Measurements from ENCODE around the gene TSSK1B.

TSSK1B gene

GRCh38 chr5:113425909-113426308 lies 8.9 kb downstream of the TSSK1B start (continued):
- TF ChIP-seq CTCF (tag by site-specific recombination; IDR thresholded peaks at IDR 0.05) = no peak
- no peak for TF ChIP-seq OSR2 (tag by site-specific recombination; IDR thresholded peaks at IDR 0.05)
- no peak for TF ChIP-seq ZBTB10 (tag by site-specific recombination; IDR thresholded peaks at IDR 0.05)

GRCh38 chr5:113421693-113422092 lies 13.1 kb downstream of the TSSK1B start:
- Histone ChIP-seq H3K4me1 (ENCODE audit: control insufficient read depth, insufficient read depth, low read length) (no peaks in the 10 kb centered on the region), H3K4me3 (ENCODE audit: low read depth, low read length) (no peak overlapping the region), H3K27ac (ENCODE audit: extremely low read depth, low read depth, low read length) (no peak overlapping the region), H3K9me3 (ENCODE audit: control insufficient read depth, insufficient read depth, low read depth, low read length) (no peaks in the 10 kb centered on the region), H3K36me3 (ENCODE audit: control insufficient read depth in 2 of 2, insufficient read depth in 1 of 2, low read length in 2 of 2) (no peaks in the 10 kb centered on the region)
- TF ChIP-seq ZFP37 (tag by site-specific recombination; IDR thresholded peaks at IDR 0.05) = no peak
- TF ChIP-seq ZNF501 (tag by site-specific recombination; IDR thresholded peaks at IDR 0.05) = no peak
- no peak for TF ChIP-seq ZNF561 (tag by site-specific recombination; IDR thresholded peaks at IDR 0.05; ENCODE audit: borderline replicate concordance)
- TF ChIP-seq ZNF184 (tag by site-specific recombination; IDR thresholded peaks at IDR 0.05) = no peak
- no peak for TF ChIP-seq REST (tag by site-specific recombination; IDR thresholded peaks at IDR 0.05)
- TF ChIP-seq ZBTB11 (tag by site-specific recombination; conservative IDR thresholded peaks at IDR 0.05; ENCODE audit: low read depth) = no peak
- no peak for TF ChIP-seq ZNF37A (tag by site-specific recombination; IDR thresholded peaks at IDR 0.05)
- TF ChIP-seq ZEB2 (tag by site-specific recombination; IDR thresholded peaks at IDR 0.05) = no peak
- CTCF ChIA-PET = interaction anchor here (0.6 kb wide), 1 partner anchor 81 kb away, joined by 4 read pairs; no protein-coding TSS in a partner anchor
- POLR2A ChIA-PET = no interaction called here

- ChIA-PET CTCF (interaction anchor here (0.6 to 1.3 kb wide), 2 partner anchors 26 to 27 kb away, joined by 3 to 5 read pairs; no protein-coding TSS in a partner anchor), POLR2A (no interaction called here)
- Histone ChIP-seq H3K36me3 (ENCODE audit: control insufficient read depth in 2 of 2, insufficient read depth in 1 of 2, low read length in 2 of 2) (no peaks in the 10 kb centered on the region), H3K9me3 (ENCODE audit: control insufficient read depth, insufficient read depth, low read depth, low read length) (no peaks in the 10 kb centered on the region), H3K27ac (ENCODE audit: extremely low read depth, low read depth, low read length) (no peak overlapping the region), H3K4me3 (ENCODE audit: low read depth, low read length) (no peak overlapping the region), H3K4me1 (ENCODE audit: control insufficient read depth, insufficient read depth, low read length) (no peaks in the 10 kb centered on the region)
- TF ChIP-seq ZNF16 (tag by site-specific recombination; IDR thresholded peaks at IDR 0.05; ENCODE audit: low read depth) = no peak
- no peak for TF ChIP-seq PRDM2 (tag by site-specific recombination; IDR thresholded peaks at IDR 0.05; ENCODE audit: borderline replicate concordance)
Observed at GRCh38 chr5:113405530-113405929, 29.3 kb downstream of the TSSK1B start.

Measured in HEK293 (cell line).